Measurements from ENCODE around the gene EIF4E3.

EIF4E3 gene

GRCh38 chr3:71722693-71723092, 2.5 kb downstream of the EIF4E3 start:
- no peak for DNase-seq

GRCh38 chr3:71721651-71722157, 3.5 kb downstream of the EIF4E3 start:
- no peak for DNase-seq

GRCh38 chr3:71721002-71721401, 4.2 kb downstream of the EIF4E3 start:
- DNase-seq: no peak

GRCh38 chr3:71718072-71718471, 7.1 kb downstream of the EIF4E3 start:
- DNase-seq: no peak

- no peak for DNase-seq
These were observed 10.6 kb downstream of the EIF4E3 start for GRCh38 chr3:71714595-71714994.

- DNase-seq: no peak
These were observed 12.2 kb downstream of the EIF4E3 start for GRCh38 chr3:71713041-71713440.

- DNase-seq: peak; percentile 64
These were observed 14.2 kb downstream of the EIF4E3 start for GRCh38 chr3:71710906-71711494.

GRCh38 chr3:71709908-71710511, 15.2 kb downstream of the EIF4E3 start:
- no peak for DNase-seq

GRCh38 chr3:71708476-71709105, 16.6 kb downstream of the EIF4E3 start:
- DNase-seq: no peak

- no peak for DNase-seq
These were observed 17.6 kb downstream of the EIF4E3 start for GRCh38 chr3:71707595-71707994.

GRCh38 chr3:71705681-71706080, 19.5 kb downstream of the EIF4E3 start:
- no peak for DNase-seq

- DNase-seq: no peak
These were observed 20.3 kb downstream of the EIF4E3 start for GRCh38 chr3:71704915-71705314.

- no peak for DNase-seq
These were observed 21.4 kb downstream of the EIF4E3 start for GRCh38 chr3:71703797-71704196.

- DNase-seq: no peak
These were observed 22.8 kb downstream of the EIF4E3 start for GRCh38 chr3:71702131-71703024.

- no peak for DNase-seq
These were observed 23.9 kb downstream of the EIF4E3 start for GRCh38 chr3:71701251-71701762.

GRCh38 chr3:71695000-71695482, 30.2 kb downstream of the EIF4E3 start:
- no peak for DNase-seq

- DNase-seq: no peak
These were observed 30.7 kb downstream of the EIF4E3 start for GRCh38 chr3:71694358-71694999.

GRCh38 chr3:71693641-71694040, 31.6 kb downstream of the EIF4E3 start:
- DNase-seq: no peak

- DNase-seq: no peak
These were observed 33.1 kb downstream of the EIF4E3 start for GRCh38 chr3:71692139-71692538.

- no peak for DNase-seq
These were observed 34.8 kb downstream of the EIF4E3 start for GRCh38 chr3:71690341-71690841.

- DNase-seq: peak; percentile 29
These were observed 35.9 kb downstream of the EIF4E3 start for GRCh38 chr3:71689291-71689690.

- no peak for DNase-seq
These were observed 37.1 kb downstream of the EIF4E3 start for GRCh38 chr3:71688121-71688520.

Measured in OCI-M1 (cell line).